HL-60 (cell line): ENCODE data around the gene PIP5K1C.

Experiments
- CTCF ChIP-seq: IDR thresholded peaks from one replicate; pipeline ENCODE4 v1.5.1; 2011; ENCODE audit warnings: low read length, control low read depth, inconsistent platforms; ENCODE audit not compliant: insufficient read depth
- TF ChIP-seq, protein P1 (sequence below): IDR thresholded peaks from 2 replicates; pipeline ENCODE4 v1.6.1; 2012; ENCODE audit warnings: low read depth; ENCODE audit not compliant: insufficient replicate concordance

- TF ChIP-seq, protein P1, sequence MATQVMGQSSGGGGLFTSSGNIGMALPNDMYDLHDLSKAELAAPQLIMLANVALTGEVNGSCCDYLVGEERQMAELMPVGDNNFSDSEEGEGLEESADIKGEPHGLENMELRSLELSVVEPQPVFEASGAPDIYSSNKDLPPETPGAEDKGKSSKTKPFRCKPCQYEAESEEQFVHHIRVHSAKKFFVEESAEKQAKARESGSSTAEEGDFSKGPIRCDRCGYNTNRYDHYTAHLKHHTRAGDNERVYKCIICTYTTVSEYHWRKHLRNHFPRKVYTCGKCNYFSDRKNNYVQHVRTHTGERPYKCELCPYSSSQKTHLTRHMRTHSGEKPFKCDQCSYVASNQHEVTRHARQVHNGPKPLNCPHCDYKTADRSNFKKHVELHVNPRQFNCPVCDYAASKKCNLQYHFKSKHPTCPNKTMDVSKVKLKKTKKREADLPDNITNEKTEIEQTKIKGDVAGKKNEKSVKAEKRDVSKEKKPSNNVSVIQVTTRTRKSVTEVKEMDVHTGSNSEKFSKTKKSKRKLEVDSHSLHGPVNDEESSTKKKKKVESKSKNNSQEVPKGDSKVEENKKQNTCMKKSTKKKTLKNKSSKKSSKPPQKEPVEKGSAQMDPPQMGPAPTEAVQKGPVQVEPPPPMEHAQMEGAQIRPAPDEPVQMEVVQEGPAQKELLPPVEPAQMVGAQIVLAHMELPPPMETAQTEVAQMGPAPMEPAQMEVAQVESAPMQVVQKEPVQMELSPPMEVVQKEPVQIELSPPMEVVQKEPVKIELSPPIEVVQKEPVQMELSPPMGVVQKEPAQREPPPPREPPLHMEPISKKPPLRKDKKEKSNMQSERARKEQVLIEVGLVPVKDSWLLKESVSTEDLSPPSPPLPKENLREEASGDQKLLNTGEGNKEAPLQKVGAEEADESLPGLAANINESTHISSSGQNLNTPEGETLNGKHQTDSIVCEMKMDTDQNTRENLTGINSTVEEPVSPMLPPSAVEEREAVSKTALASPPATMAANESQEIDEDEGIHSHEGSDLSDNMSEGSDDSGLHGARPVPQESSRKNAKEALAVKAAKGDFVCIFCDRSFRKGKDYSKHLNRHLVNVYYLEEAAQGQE: no peak
- no peak for TF ChIP-seq CTCF
Observed at GRCh38 chr19:3633559-3633988, 66.7 kb downstream of the PIP5K1C start.
